A172 (cell line): ENCODE measurements around the gene IRX1. TPM values are rescaled to one million over a fixed set of nuclear protein-coding genes. Genes with fewer than 3 reads are reported as not detected.

Experiments used
- DNase-seq: peaks from one replicate; pipeline ENCODE4 v3.0.0-alpha.2; 2015; ENCODE audit warnings: low spot score
- total RNA-seq: library from RNA; depleted of rRNA; stranded (reverse); fragments of >200 nt; shearing (Covaris generic); gene quantifications from 2 replicates; pipeline ENCODE4 v1.2.3, GENCODE V29; 2014

Gene IRX1
- total RNA-seq, 1 experiment from 2014 or later, result 5.4 TPM

GRCh38 chr5:3600106-3601060, 4.8 kb downstream of the IRX1 start:
- no peak for DNase-seq

DNA sequence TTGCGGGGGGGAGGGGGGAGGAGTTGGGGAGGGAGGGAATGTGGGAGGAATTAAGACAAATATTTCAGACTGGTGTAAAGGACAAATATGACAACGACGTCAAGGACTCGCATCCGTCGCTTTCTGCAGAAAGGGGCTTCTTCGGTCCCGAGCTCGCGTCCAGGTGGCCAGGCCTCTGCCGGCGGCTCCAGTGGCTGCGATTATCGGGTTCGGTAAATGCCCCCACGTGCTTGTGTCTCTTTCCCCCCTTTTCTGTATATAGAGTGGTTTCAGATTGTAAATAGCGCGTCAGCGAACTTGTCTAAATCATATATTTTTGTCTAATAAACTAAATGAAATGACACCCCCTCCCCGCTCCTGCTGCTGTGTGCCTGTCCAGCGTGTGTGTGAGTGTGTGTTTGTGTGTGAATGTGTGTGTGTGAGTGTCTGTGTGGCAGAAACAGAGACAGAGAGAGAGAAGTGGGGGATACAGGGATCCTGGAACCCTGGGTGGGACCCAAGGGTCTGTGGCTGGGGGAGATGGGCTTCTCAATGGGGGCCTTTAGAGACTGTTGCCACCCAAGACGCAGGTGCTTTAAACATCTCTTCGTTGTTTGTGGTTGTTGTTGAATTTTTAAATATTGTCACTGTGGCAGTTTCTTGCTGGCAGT, 5.6 kb downstream of the IRX1 start:
- no peak for DNase-seq

DNA sequence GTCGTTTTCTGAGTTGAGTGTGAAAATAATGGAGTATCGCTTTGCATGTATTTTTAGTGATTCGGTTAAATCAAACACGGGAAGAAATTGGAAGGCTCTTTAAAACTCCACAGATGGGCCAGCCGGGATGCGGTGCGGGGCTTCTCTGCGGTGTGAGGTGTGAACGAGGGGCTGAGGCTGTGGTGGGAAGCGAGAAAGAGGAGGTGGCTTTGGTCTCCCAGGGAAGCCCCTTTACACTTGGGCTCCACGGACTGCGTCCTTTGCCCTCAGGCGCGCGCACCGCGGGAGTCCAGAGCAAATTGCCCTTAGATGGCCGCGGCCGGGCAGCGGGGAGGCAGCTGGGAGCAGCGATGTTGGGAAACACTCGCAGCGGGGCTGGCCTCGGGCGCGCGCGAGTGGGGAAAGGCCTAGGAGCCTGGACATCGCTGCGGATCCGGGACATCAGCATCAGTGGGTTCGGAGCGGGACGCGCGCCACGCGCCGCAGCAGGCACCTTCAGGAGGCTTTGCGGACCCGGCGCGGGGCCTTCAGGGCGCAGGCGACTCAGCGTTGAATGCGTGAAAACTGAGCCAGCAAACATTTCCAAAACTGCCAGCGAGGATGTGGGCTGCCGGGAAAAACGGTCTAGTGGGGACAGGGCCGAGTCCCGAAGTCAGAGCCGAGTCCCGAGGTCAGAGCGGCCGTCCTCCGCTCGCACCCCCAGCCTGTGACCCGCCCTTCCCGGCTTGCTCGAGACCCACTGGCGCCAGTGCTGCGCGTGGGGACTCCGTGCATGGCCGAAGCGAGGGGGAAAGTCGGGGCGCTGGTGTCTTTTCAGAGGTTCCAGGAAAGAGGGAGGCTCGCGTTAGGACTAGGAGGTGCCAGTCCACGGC, 6.5 kb downstream of the IRX1 start:
- no peak for DNase-seq

GRCh38 chr5:3602785-3603502, 7.3 kb downstream of the IRX1 start:
- DNase-seq, result no peak

DNA sequence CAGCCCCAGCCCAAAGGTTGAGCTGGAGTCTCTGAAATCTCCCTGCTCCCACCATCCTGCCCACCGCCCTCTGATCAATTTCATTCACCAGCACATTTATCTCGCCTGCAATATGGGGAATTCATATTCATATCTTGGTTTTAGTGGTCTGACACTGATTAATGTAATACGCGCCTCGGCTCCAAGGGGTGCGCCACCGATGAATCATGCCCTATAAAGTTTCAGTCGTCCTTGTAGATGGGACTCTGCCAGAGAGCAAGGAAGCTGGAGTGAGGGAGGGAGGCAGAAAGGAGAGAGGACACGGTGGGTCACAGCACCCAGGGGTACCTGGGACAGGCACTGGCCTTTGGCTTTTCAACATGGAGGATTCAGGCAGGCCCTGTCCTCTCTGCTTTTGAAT, 8.9 kb downstream of the IRX1 start:
- peak; percentile 12 for DNase-seq

- no peak for DNase-seq
Measured at GRCh38 chr5:3605298-3606010, 9.8 kb downstream of the IRX1 start.

- no peak for DNase-seq
Measured at GRCh38 chr5:3606121-3606831, 10.6 kb downstream of the IRX1 start.

GRCh38 chr5:3607541-3608181, 12.0 kb downstream of the IRX1 start:
- DNase-seq, result no peak

DNA sequence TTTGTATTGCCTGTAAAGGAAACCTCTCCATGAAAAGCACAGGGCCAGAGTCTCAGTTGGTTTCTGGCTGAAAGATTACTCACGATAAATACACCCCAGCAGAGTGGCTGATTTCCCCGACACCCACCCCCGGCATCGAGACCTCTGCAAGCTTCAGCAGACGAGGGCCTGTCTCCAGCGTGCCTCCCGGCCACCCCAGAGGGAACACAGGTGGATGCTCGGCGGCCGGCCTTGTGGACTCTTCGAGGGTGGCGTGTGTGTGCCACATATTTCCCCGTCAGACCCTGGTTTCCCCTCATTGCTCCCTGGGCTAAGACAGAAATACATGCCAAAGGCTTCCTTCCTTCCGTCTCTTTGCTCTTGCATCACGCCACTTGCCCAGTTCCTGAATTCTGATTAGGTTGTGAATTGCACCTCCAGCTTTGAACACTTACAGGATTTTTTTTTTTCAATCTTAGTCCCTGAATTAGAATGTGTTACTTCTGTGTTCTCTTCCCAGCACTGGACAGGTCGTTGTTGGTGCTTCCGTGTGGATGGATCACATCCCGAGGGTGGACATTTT, 13.6 kb downstream of the IRX1 start:
- DNase-seq, result no peak

- DNase-seq, result no peak
Measured at GRCh38 chr5:3612591-3613042, 17.0 kb downstream of the IRX1 start.

DNA sequence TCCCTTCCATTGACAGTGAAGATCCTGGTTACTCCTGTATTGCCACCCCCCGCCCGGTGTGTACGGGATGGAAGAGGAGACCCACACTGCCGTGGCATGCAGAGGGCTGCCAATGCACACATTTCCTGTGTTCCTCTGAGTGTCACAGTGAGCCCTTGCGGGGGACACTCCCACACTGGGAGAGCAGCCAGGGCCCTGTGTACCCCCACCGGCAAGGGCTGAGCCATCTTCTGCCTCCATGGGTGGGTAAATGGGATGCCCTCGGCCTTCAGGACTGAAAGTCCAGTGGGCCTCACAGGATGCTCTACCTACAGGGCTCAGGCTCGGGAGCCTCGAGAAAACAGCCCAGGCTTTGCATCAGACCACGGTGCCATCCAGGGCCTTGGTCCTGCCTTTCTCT, 18.1 kb downstream of the IRX1 start:
- no peak for DNase-seq

- no peak for DNase-seq
Measured at GRCh38 chr5:3615217-3615616, 19.6 kb downstream of the IRX1 start.

DNA sequence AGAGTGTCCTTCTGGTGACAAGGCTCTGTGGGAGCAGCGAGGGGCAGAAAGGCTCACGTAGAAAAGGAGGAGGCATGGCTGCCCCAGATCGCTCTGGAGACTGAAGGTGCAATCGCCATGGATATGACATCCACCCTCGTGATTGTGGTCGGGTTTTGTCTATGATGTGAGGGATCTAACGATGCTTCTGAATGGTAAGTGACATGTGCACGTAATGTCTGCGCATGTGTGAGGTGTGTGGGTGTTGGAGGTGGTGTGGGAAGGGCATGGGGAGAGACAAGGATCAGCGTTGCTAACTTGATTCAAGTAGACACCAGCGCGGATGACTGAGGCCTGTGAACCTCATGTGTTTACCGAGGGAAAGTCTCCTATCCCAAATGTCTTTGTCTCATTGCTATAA, 20.2 kb downstream of the IRX1 start:
- DNase-seq, result no peak

GRCh38 chr5:3619579-3619978, 23.9 kb downstream of the IRX1 start:
- DNase-seq, result no peak

DNA sequence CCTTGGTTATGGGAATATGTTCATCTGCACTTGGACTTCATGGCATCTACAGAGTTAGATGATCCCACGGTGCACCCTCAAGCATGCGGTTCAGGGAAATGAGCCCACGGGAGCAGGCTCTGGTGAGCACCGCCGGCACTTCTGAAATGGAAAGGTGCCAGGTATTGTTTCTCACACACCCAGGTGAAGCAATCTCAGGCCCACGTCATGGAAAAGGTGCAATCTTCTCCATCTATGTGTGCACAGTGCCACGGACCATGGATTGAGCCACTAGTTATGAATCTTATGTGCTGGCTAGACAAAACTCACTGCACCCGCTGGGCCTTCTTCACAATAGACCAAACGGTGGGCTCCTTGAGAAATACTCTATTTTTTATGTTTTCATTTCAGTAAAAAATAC, 27.3 kb downstream of the IRX1 start:
- no peak for DNase-seq

GRCh38 chr5:3625626-3626025, 30.0 kb downstream of the IRX1 start:
- DNase-seq, result no peak

DNA sequence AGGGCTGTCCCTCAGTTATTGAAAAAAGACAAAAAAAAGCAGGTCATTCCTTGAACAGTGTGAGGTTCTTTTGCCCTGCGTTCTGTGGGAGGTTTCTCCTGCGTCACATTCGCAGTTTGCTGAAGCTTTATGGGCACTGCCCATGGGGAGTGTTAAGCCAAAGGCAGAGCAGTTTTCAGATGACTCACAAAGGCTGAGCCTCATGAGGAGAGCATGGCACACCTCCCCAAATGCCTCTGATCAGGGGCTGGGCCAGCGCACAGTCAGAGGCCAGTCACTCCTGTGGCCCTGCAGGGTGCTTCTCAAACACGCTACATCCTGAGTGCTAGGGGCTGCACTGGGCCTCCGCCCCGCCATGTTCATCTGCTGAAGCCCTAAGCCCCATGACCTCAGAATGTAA, 38.4 kb downstream of the IRX1 start:
- DNase-seq, result no peak

GRCh38 chr5:3639175-3639574, 43.5 kb downstream of the IRX1 start:
- DNase-seq, result no peak

DNA sequence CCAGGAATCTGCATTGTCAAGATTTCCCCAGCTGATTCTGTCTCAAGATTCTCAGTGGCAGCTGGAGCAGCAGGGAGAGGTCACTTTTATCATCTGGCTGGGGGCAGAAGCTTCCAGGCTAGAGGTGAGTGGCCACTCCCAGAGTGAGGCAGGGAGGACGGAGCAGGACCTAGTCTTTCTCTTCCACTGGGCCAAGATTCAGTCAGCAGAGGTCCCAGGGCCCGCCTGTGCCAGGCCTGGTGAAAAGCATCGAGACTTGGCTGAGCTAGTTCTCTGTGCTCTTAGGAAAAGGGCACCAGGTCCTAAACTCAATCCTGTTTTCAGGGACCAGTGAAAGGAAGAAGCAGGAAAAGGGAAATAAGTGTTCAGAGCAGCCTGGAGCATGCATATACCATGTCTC, 46.6 kb downstream of the IRX1 start:
- DNase-seq, result no peak
